ENCODE measurements around the gene HEATR5A. TPM values are rescaled to one million over a fixed set of nuclear protein-coding genes. Genes with fewer than 3 reads are reported as not detected.

Gene HEATR5A
- total RNA-seq, 1 donor from 2014 or later = 57.7 TPM

DNA sequence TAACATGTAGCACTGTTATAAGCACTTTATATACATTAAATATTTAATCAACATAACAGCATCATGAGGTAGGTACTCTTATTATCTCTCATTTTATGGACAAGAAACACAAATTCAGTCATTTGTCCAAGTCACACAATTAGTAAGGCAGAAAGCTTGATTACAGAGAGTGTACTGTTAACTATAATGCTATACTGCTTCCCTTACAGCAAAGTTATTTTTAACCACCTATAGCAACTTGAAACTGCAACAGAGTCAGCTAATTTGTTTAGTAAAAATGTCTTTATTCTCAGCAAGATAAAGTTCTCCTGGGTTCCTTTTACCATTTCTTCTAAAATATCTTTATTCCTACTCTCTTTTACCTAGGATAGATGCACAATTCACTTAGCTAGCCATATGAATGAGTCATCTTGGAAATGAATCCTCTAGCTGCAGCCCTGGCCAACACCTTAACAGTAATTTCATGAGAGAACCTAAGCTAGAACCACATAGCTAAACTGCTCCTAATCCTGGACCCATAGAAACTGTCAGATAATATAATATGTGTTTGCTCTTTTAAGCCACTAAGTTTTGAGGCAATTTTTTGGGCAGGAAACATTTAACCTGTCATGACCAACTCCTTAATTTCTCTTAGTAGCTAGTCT is 122.5 kb downstream of the HEATR5A start:
- peaks cover 26% of the 10 kb centered on the region for H3K36me3 Mint-ChIP-seq (ENCODE audit: low read depth)
- no peak for DNase-seq (ENCODE audit: low spot score)
- TF ChIP-seq, protein P1, sequence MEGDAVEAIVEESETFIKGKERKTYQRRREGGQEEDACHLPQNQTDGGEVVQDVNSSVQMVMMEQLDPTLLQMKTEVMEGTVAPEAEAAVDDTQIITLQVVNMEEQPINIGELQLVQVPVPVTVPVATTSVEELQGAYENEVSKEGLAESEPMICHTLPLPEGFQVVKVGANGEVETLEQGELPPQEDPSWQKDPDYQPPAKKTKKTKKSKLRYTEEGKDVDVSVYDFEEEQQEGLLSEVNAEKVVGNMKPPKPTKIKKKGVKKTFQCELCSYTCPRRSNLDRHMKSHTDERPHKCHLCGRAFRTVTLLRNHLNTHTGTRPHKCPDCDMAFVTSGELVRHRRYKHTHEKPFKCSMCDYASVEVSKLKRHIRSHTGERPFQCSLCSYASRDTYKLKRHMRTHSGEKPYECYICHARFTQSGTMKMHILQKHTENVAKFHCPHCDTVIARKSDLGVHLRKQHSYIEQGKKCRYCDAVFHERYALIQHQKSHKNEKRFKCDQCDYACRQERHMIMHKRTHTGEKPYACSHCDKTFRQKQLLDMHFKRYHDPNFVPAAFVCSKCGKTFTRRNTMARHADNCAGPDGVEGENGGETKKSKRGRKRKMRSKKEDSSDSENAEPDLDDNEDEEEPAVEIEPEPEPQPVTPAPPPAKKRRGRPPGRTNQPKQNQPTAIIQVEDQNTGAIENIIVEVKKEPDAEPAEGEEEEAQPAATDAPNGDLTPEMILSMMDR (IDR thresholded peaks at IDR 0.05) = no peak
- no peaks in the 10 kb centered on the region for H3K27me3 Mint-ChIP-seq (ENCODE audit: low read depth)
- no peak overlapping the region for H3K4me3 Mint-ChIP-seq (ENCODE audit: unreplicated experiment)
- H3K27ac Mint-ChIP-seq (ENCODE audit: unreplicated experiment) = no peak overlapping the region
- no peaks in the 10 kb centered on the region for H3K9me3 Mint-ChIP-seq (ENCODE audit: low read depth)
- peaks cover 7% of the 10 kb centered on the region for H3K4me1 Mint-ChIP-seq (ENCODE audit: low read depth)

DNA sequence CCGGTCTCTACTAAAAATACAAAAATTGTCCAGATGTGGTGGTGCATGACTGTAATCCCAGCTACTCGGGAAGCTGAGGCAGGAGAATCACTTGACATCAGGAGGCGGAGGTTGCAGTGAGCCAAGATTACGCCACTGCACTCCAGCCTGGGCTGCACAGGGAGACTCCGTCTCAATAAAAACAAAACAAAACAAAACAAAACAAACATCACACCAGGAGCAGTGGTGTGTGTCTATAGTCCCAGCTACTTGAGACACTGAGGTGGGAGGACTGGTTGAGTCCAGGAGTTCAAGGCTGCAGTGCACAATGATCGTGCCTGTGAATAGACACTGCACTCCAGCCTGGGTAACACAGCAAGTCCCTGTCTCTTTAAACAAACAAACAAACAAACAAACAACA is 123.2 kb downstream of the HEATR5A start:
- Mint-ChIP-seq H3K27ac (ENCODE audit: unreplicated experiment) (no peak overlapping the region), H3K36me3 (ENCODE audit: low read depth) (peaks cover 24% of the 10 kb centered on the region), H3K27me3 (ENCODE audit: low read depth) (no peaks in the 10 kb centered on the region), H3K9me3 (ENCODE audit: low read depth) (no peaks in the 10 kb centered on the region), H3K4me3 (ENCODE audit: unreplicated experiment) (no peak overlapping the region), H3K4me1 (ENCODE audit: low read depth) (peaks cover 7% of the 10 kb centered on the region)
- DNase-seq (ENCODE audit: low spot score) = no peak
- TF ChIP-seq, protein P1 (IDR thresholded peaks at IDR 0.05) = no peak

DNA sequence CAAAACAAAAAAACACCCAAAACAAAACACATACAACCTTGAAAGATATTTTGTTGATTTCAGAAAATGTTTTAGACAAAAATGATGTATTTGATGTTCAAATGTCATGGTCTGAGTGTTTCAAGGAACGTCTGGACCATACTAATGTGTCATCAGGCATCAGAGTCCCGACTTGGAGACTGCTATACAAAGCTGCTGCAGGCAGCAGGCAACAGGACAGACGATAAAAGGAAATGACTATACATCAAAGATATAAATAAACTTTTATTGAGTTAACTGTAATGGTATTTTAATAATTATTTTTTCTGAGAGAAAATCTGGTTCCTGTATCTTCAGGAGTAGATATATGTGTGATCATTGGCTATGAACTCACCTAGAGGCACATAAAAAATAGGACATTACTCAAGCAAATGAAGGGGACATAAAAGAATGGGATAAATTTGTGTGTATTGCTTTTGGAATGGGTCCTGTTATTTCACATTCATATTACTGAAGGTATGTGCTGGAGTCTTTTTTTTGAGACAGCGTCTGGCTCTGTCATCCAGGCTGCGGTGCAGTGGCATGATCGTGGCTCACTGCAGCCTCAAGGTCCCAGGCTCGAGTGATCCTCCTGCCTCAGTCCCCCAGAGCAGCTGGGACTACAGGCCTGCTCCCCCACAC is 125.5 kb downstream of the HEATR5A start:
- DNase-seq (ENCODE audit: low spot score) = no peak
- TF ChIP-seq, protein P1 (IDR thresholded peaks at IDR 0.05) = no peak
- H3K4me1 Mint-ChIP-seq (ENCODE audit: low read depth) = peaks cover 11% of the 10 kb centered on the region
- H3K27ac Mint-ChIP-seq (ENCODE audit: unreplicated experiment) = peak overlapping the region; percentile 61
- no peaks in the 10 kb centered on the region for H3K27me3 Mint-ChIP-seq (ENCODE audit: low read depth)
- H3K36me3 Mint-ChIP-seq (ENCODE audit: low read depth) = peaks cover 19% of the 10 kb centered on the region
- H3K9me3 Mint-ChIP-seq (ENCODE audit: low read depth) = no peaks in the 10 kb centered on the region
- no peak overlapping the region for H3K4me3 Mint-ChIP-seq (ENCODE audit: unreplicated experiment)

DNA sequence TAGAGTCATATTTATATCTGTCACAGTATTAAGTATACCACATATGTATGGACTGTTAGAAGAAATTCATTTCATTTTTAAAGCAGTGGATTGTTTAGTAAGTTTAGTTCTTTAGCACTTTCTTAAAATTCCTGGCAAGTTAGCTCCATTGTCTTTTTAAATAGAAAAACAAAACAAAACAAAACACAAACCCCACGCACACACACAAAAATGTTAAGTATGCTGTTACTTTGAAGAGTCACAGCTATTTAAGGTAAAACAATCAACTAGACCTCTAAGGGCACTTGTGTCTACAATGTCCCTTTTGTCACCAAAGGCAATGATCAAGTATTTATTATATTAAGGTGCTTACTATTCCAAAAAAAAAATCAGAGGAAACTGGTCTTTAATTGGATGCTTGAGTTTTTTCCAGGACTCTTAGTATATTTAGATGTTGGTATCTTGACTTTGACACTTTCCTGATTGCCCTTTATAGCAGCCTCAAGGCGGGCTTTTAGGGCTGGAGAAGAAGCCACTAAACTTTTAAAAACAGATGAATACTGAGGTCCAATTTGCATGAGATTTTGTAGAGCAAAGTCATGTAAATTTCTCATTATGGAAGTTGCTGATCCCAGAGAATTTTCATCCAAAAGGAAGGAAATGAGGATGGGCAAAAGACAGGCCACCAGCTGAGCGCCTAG is 127.3 kb downstream of the HEATR5A start:
- Mint-ChIP-seq H3K9me3 (ENCODE audit: low read depth) (no peaks in the 10 kb centered on the region), H3K4me3 (ENCODE audit: unreplicated experiment) (no peak overlapping the region), H3K36me3 (ENCODE audit: low read depth) (peaks cover 9% of the 10 kb centered on the region), H3K4me1 (ENCODE audit: low read depth) (peaks cover 11% of the 10 kb centered on the region), H3K27me3 (ENCODE audit: low read depth) (no peaks in the 10 kb centered on the region), H3K27ac (ENCODE audit: unreplicated experiment) (no peak overlapping the region)
- no peak for DNase-seq (ENCODE audit: low spot score)
- TF ChIP-seq, protein P1 (IDR thresholded peaks at IDR 0.05) = no peak

DNA sequence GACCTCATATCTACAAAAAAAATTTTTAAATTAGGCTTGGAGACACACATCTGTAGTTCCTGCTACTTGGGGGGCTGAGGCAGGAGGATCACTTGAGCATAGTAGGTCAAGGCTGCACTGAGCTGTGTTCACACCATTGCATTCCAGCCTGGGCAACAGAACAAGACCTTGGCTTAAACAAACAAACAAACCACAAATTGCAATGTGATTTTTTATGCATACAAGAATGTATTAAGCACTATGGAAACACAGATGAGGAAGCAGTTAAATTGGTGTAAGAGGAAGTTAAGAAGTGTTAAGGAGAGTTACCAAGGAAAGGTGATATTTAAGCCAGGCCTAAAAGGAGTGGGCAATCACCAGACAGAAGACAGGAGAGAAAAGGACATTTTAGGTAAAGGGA is 129.1 kb downstream of the HEATR5A start:
- Mint-ChIP-seq H3K4me3 (ENCODE audit: unreplicated experiment) (no peak overlapping the region), H3K4me1 (ENCODE audit: low read depth) (peaks cover 11% of the 10 kb centered on the region), H3K27me3 (ENCODE audit: low read depth) (no peaks in the 10 kb centered on the region), H3K36me3 (ENCODE audit: low read depth) (peaks cover 8% of the 10 kb centered on the region), H3K9me3 (ENCODE audit: low read depth) (no peaks in the 10 kb centered on the region), H3K27ac (ENCODE audit: unreplicated experiment) (no peak overlapping the region)
- TF ChIP-seq, protein P1 (IDR thresholded peaks at IDR 0.05) = no peak
- no peak for DNase-seq (ENCODE audit: low spot score)

Data from chondrocyte (in vitro differentiated cells).